NB4 (cell line): ENCODE measurements around the gene BRINP1.

ENCODE experiments used
- MAX ChIP-seq: IDR thresholded peaks from 2 replicates; pipeline ENCODE4 v1.6.1; 2011; ENCODE audit warnings: low read depth, low read length
- MYC ChIP-seq: IDR thresholded peaks from 2 replicates; pipeline ENCODE4 v1.6.1; 2011; ENCODE audit warnings: low read depth, low read length
- POLR2A ChIP-seq: IDR thresholded peaks from 2 replicates; pipeline ENCODE4 v1.6.1; 2011; ENCODE audit warnings: mild to moderate bottlenecking; ENCODE audit not compliant: insufficient read length; ENCODE audit errors: extremely low read depth
- TF ChIP-seq, protein P1 (sequence below): IDR thresholded peaks from one replicate; pipeline ENCODE4 v1.5.1; 2012; ENCODE audit warnings: low read depth, low read length

GRCh38 chr9:119177196-119177595, 192.0 kb downstream of the BRINP1 start:
- no peak for TF ChIP-seq POLR2A
- TF ChIP-seq, protein P1, sequence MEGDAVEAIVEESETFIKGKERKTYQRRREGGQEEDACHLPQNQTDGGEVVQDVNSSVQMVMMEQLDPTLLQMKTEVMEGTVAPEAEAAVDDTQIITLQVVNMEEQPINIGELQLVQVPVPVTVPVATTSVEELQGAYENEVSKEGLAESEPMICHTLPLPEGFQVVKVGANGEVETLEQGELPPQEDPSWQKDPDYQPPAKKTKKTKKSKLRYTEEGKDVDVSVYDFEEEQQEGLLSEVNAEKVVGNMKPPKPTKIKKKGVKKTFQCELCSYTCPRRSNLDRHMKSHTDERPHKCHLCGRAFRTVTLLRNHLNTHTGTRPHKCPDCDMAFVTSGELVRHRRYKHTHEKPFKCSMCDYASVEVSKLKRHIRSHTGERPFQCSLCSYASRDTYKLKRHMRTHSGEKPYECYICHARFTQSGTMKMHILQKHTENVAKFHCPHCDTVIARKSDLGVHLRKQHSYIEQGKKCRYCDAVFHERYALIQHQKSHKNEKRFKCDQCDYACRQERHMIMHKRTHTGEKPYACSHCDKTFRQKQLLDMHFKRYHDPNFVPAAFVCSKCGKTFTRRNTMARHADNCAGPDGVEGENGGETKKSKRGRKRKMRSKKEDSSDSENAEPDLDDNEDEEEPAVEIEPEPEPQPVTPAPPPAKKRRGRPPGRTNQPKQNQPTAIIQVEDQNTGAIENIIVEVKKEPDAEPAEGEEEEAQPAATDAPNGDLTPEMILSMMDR: no peak
- no peak for TF ChIP-seq MAX
- no peak for TF ChIP-seq MYC
